Activated T-helper 1 cell treated with anti-CD3 and anti-CD28 coated beads, Interleukin-2, amount 50 U/mL, for 16 hours (primary cell): ENCODE data around the gene SLC29A4.
"Not testable (repeated sequence)": the region's sequence is repeated elsewhere in the genome, so short reads cannot be mapped to it uniquely, and the experiment has no call there.

Experiments used
- DNase-seq, 2 donors: peaks; one replicate each; pipeline ENCODE4 v3.0.0-alpha.2; 2020; ENCODE audit warnings: low read depth in 1 of 2, low spot score in 1 of 2

The SLC29A4 gene

DNA sequence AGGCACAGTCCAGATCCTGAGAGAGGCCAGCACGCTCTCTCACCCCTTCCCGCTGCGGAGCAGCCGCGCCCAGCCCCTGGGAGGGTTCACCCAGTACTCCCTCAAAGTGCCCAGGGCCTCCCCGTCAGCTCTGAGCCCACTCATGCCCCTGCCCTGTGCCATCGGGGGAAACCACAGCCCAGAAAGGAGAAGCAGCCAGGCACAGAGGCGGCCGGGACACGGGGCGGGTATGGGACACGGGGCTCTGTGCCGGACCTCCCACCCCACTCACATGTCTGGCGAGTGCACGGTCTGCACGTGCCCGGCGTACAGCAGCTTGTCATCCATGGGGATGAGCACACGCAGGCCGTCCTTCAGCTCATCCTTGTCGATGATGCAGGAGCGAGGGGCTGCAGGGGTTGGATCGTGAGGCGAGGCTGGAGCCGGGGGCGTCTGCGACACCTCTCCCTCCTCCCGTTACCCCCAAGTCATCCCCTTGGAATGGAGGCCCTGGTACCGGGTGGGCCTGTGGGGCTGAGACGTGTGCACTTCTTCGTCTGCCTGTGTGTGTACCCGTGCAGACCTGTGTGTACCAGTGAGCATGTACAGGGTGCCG lies 38.2 kb downstream of the SLC29A4 start:
- DNase-seq, result no peak

DNA sequence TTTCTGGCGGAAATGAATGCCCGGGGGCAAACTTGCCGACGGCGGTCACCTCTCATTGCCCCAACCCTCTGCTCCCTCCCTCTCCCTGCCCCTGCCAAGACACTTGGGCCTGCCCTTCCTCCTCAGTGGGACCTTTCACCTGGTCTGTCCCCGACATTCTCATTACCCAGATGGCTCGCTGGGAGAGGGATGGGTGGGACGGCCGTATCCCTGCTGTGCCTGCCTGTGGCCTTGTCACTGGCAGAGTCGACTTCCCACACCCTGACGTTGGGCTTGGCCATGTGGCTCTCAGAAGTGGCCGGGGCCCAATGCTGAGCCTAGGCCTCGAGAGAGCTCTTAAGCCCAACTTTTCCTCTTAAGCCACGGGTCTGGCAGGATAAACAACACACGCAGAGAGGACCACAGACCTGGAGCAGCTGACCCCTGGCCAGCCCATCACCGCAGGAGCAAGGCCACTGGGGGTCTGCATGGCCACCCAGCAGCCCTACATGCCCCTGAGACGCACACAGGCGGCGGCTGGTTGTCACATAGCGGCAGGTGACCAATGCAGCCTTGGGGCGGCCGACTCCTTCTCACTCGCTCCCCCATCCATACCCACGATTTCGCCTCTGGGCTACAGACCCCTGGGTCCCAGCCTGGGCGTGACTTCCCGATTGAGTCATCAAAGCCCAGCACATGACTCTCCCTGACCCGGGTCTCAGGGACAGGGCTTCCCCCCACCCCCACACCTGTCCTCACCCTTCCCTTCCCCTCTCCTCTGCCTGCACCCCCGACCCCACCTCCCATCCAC lies 40.1 kb downstream of the SLC29A4 start:
- no peak for DNase-seq

DNA sequence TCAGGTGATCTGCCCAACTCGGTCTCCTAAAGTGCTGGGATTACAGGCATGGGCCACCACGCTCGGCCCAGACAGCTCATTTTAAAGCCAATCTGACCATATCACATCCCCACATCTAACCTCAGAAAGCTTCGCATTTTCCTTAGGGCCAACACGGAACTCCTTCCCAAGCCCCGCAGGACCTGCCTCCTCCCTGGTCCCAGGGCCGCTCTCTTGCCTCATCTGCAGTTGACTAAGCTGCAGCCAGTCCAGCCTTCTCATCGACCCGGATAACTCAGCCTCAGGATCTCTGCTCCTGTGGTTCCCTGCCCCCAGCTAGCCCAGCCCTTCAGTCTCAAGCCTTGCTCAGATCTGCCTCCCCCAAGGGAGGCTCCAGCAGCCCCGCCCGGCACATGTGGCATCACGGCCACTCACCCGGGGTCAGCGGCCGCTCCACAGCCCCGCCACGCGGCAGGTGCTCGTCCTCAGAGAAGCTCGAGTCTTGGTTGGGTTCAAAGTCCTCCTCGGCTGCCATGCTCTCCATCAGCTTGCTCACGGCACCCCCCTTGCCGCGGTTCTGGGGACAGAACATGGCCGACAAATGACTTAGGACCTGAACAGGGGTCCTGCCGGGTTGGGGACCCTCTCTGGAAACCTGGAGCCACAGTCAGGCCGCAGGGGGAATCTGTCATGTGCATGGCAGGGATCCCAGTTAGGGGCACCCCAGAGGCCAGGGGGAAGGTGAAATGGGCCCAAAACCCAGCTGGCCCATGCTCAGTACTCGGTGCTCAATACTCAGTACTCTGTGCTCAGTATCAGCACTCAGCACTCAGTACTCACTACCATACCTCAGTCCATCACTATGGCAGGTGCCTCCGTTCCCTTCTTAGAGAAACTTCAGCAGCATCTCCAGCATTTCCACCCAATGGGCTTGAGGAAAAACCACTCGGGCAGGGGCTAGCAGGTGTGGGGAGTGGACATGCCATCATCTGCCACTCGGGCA lies 41.3 kb downstream of the SLC29A4 start:
- not testable (repeated sequence) for DNase-seq

DNA sequence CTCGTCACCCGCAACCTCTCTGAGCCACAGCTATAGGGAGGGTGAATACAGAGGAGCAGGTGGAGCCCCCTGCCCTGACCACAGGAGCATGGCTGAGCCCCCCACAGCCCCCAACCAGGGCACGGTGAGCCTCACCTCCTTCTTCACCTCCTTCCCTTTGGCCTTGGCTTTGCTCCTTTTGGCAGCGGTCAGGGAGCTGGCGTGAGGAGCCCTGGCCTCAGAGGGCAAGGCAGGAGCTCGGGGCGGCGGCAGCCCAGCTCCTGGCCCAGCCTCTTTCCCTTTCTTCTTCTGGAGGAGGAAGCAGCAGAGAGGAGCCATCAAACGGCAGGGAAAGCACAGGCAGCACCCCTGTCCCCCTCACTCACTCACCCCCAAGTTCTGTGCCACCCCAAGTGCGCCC lies 42.2 kb downstream of the SLC29A4 start:
- no peak for DNase-seq

DNA sequence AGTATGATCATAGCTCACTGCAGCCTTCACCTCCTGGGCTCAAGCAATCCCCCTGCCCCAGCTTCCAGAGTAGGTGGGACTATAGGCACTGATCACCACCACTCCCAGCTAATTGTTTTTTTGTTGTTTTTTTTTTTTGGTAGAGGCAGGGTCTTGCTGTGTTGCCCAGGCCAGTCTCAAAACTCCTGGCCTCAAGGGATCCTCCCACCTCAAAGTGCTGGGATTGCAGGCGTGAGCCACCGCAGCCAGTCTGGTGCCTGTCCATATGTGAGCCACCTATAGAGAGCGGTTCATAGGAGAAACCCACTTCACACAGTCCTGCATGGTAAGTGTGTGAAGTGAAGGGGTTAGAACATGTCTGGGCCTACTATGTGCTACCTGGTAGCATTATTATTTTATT lies 47.5 kb downstream of the SLC29A4 start:
- no peak for DNase-seq

DNA sequence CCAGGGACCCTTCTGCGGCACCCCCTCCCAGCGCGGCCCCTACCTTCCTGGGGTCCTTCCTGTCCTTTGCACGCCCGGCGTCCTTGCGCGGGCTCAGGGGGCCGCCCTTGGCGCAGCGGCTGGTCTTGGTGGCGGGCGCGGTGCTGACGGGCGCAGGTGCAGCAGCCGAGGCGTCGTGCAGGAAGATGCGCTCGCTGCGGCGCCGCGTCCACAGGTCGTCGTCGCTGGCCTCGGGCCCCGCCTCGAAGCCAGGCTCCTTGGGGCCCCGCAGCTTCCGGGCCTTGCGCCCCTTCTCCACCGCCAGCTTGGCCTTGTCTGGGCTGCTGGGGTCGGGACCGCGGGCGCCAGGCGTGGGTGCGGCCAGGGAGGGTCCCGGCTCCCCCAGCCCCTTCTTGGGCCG lies 49.8 kb downstream of the SLC29A4 start:
- DNase-seq, result no peak

DNA sequence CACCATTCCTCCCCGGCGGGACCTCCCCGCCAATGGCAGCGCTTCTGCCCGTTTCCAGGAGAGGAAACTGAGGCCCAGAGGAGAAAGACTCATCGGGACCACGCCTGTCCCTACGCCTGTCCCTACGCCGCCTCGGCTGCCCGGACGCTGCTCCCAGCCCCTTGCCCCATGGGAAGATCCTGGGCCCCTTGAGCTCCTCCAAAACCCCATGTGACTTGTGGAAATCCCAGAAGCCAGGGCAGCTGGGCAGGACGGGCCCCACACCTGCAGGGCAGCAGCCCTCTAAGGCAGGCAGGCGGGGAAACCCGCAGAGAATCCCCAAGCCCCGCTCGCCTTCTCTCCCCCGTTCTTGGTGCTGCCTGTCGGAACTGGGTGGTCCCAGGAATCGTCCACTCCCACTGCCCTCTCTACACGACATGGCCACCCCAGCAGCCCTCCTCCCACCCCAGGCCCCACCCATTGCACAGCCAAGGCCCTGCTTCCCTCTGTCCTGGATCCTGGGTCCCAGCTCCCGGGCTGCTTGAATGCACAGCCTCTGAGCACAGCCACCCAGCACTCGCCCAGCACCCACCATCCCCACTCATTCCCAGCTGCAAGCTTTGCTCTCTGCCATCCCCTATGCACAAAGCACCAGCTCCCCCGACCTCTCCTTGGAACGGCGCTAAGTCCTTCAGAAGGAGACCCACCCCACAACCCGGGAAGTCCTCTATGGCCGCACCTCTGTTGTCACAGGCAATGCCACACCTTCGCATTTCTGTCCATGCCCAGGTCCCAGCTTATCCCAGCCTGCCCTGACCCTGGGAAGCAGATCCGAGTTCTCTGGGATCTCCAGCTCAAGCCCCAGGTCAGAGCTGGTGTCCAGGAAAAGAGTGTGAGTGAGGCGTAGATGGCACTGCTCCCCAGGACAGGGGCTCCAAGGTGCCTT lies 50.6 kb downstream of the SLC29A4 start:
- DNase-seq, result no peak

DNA sequence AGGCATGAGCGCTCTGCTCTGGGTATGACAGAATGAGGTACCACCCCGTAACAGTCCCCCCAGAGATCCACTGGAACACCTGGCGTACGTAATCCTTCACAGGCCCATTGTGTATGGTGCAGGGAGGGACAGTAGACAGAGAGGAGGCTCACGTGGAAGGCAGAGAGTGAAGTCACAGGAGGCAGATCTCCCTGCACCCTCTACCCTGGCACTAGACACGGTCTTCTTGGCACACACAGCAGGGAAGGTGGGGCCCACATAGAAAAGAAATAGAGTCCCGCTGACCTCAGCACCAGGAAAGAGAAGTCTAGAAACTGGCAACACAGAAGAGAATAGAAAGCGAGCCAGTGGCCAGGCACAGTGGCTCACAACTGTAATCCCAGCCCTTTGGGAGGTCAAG lies 51.9 kb downstream of the SLC29A4 start:
- DNase-seq, result no peak

DNA sequence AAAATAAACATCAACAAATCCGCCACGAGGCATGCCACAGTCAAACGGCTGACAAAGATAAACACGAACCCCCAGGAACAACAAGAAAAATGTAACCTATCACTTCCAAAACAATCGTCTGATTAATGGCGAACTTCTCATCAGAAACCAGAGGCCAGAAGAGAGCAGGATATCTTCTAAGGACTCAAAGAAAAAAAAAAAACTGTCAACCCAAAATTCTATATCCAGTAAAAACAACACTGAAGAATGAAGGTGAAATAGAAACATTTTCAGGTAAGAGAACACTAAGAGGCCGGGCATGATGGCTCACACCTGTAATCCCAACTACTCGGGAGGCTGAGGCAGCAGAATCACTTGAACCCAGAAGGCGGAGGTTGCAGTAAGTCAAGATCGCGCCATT lies 54.3 kb downstream of the SLC29A4 start:
- no peak for DNase-seq

DNA sequence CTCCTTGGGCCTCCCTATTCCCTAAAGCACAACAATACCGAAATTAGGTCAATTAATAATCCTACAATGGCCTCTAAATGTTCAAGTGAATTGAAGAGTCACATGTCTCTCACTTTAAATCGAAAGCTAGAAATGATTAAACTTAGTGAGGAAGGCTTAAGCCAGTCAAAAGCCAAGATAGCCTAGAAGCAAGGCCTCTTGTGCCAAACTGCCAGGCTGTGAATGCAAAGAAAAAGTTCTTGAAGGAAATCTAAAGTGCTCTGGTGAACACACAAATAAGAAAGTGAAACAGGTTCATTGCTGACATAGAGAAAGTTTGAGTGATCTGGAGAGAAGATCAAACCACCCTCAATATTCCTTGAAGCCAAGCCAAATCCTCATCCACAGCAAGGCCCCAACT lies 57.2 kb downstream of the SLC29A4 start:
- DNase-seq, result no peak

DNA sequence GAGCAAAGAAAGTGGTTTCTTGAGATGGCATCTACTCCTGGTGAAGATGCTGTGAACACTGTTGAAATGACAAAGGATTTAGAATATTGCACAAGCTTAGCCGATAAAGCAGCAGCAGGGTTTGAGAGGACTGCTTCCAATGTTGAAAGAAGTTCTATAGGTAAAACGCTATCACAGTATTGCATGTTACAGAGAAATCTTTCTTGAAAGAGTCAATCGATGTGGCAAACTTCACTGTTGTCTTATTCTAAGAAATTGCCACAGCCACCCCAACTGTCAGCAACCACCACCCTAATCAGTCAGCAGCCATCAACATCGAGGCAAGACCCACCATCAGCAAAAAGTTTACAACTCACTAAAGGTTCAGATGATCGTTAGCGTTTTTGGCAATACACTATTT lies 59.9 kb downstream of the SLC29A4 start:
- DNase-seq, result no peak

DNA sequence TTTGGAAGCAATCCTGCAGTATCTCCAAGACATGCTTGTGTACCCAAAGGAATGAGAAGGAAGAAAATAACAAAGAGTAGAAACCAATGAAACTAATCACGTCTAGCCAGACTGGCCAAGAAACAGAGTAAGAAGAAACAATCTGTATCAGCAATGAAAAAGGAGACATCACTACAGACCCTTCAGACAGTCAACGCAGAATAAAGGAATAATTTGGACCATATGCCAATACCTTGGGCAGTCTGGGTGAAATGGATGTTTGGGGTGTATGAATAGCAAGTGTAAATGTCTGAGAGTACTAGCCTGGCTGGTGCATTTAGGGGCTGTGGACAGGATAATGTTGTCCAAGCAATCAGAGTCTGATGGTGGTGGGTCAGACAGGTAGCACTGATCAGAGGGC lies 61.1 kb downstream of the SLC29A4 start:
- DNase-seq, result no peak

DNA sequence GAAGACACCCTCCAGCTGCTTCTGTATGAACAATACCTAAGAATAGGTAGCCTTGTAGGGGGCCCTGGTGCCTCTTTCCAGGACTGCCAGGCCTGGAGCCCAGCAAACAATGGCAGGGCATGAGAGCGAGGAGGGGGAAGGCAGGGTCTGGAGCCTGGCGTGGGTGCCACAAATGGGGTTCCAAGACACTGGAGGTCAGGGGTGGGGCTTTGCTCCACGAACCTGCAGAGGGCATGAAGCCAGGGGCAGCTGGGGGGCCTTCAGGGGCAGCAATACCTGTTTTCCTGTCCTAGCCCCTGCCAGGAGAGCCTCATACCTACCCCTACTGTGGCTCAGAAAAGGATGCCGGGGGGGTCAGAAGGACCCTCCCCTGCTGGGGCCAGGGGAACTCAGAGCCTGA lies 61.6 kb downstream of the SLC29A4 start:
- no peak for DNase-seq

DNA sequence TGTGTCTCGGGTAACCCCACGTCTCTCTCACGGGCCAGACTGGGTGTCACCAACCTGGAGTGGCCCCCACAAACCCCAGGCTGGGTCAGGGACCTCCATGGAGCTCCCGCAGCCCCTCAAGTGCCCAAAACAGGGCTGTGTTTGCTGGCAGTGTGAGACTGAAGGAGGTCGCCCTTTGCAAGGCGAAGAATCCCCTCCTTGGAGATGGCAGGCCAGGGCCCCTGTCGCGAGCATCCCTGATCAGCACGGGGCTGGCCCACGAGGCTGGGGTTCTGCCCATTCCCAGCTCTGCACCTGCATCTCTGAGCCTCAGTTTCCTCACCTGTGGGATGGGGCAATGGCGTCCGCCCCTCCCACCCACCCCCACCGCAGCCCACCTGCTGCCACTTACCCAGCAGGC lies 62.4 kb downstream of the SLC29A4 start:
- DNase-seq, result no peak

DNA sequence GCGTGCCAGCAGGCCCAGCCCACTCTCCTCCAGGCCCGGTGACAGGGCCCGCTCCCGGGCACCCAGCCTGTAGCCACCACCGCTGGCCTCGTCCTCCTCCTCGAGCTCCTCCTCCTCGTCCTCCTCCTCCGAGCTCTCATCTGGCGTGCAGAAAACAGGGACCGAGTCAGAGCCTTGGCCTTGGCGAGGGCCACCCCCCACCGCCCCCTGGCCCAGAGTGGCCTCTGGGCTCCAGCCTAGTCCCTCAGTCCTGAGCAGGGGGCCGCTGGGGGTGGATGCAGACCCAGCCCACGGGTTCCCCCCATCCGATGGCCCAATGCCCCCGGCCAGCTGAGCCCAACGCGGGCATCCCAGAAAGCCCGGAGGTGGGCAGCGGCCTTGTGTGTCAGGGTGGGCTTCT lies 62.9 kb downstream of the SLC29A4 start:
- DNase-seq, result no peak

DNA sequence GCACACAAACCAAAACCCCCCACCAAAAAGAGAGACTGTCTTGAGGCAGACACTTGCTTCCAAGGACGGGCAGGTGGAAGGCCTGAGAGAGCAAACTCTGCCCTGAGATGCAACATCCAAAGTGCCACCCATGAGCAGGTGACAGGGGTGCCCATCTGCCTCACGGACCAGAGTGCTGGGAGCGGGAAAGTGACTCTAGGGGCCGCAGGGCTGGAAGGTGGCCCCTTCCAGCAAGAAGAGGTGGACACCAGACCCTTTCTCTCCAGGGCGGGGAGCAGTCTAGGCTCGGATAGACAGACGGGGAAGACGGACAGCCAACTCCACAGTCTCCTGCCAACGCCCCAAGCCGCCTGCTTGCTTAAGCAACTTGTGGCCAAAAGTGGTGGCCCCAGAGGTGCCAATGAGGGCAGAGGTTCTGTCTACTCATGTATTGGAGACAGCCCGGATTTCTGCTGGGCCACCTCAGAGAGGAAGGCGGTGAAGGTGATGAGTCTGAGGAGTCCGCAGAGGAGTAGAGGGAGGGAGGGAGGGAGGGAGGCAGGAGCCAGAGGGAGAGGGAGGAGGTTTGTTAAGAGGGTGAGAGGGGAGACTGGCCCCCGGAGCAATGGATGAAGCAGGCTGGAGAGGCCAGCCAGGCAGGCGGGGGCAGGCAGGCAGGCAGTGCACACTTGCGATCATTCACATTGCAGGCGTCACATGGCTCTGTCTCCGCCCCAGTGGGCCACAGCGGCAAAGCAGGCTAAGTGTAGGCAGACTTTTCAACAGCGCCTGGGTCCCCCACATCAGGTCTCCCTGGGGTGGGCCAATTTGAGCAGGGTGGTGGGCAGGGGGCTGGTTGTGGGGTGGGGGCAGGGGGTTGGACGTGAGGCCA lies 65.6 kb downstream of the SLC29A4 start:
- DNase-seq, result no peak

DNA sequence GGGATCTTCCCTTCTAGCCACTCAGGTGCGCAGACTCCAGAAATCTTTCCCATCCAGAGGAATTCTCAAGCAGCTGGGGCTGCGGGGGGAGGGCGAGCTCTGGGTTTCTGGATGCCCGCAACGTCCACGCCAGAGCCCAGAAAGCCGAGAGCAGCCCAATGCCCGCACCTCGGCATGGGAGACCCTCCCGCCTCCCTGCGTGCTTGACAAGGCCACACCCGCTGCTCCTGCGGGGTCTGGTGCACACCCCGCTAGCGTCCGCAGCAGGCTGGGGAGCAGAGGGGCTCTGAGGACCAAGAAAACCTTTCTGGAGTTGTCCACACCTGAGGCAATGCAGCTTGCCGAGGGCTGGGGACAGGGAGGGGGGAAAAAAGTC lies 66.2 kb downstream of the SLC29A4 start:
- DNase-seq, result no peak

DNA sequence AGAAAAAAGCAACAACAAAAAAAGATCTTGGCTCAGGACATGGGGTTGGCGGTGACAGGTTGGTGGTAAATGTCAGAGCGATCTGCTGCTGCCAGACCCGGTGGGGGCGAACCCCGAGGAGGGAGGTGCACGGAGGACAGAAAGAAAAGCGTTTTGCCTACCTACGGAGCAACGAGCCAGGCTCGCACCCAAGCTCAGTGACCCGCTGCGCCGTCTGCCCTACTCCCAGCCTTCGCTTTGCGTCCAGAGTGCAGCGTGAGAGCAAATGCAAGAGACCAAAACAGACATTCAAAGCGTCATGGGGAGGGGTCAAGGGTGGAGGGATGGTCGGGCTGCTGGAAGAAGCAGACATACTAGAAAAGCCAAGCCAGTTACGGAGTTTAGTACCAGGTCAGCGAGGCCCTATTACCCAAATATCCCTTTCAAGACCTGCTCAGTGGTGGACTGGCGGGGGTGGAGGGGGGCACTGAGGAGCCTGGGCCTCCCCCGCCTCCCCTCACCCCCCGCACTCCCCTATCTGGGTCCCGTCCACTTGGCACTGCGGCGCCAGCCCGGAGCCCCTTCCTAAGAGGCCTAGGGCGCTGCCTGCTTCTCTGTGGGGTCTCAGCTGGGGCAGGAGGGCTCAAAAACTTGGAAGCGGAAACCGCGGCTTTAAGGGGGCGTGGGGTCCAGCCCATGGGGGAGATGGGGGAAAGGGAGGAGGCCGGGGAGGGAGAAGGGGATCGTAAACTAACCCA lies 66.9 kb downstream of the SLC29A4 start:
- no peak for DNase-seq

DNA sequence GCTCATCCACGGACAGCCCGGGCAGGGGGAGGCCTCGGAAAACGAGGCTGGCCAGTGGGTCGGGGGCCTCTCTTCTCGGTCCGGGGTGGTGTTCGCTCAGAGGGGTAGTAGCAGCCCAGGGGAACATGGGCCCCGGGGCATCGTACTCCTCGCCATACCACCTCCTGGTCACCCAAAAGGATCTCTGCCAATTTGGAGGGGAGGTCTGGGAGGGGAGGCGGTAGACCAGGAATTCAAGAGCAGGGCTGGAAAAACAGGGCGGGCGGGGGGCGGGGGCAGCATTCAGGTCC lies 67.4 kb downstream of the SLC29A4 start:
- DNase-seq, result no peak
